HepG2 (cell line): ENCODE results near the gene TSHZ1. TPM values are rescaled to one million over a fixed set of nuclear protein-coding genes. Genes with fewer than 3 reads are reported as not detected.

Experiments
- ATAC-seq: fragments of 200-7000 bp; cut with Tn5 transposase; 3 replicates; pipeline ENCODE4 v1.9.1; 2020; ENCODE audit warnings: mild to moderate bottlenecking, moderate library complexity
- BruUV-seq: library from RNA; stranded (reverse); fragments of 400-500 nt; replicated peaks from 2 replicates; lab custom pipeline; 2021; lab: Mats Ljungman, UMichigan
- CTCF ChIA-PET: fragments of 300-600 bp; formaldehyde crosslinking; extraction: SDS; loops from one replicate; lab custom pipeline; 2021; ENCODE audit warnings: low total read pairs, inconsistent platforms, low intra/inter-chr PET ratio; lab: Yijun Ruan, JAX
- POLR2A ChIA-PET: fragments of 350-600 bp; sonication (Branson Sonifier 250); formaldehyde crosslinking; loops from one replicate; lab custom pipeline; 2020; ENCODE audit warnings: antibody characterized with exemption, inconsistent platforms; lab: Yijun Ruan, JAX
- DNase-seq: peaks from one replicate; pipeline ENCODE4 v3.0.0-alpha.2; 2015; ENCODE audit warnings: low spot score
- FAIRE-seq: peaks from 3 replicates; lab custom pipeline; 2011; peaks lifted over from hg19 to GRCh38; lab: Jason Lieb, UNC
- H2AFZ ChIP-seq: one replicate; pipeline ENCODE4 v1.6.1; 2011; ENCODE audit warnings: low read length, inconsistent platforms
- H3K27ac ChIP-seq: fragments of 300-600 bp; 3 replicates; pipeline ENCODE4 v1.8.0; 2011; ENCODE audit warnings: mixed run types, mild to moderate bottlenecking, mixed read lengths, low read length, inconsistent platforms; ENCODE audit not compliant: insufficient read depth; ENCODE audit errors: extremely low read length
- H3K27me3 ChIP-seq, 2 experiments: fragments of 200-600 bp in 1 of 2; 2 replicates in 1 of 2; 3 replicates in 1 of 2; pipeline versions ENCODE4 v1.6.0 to v1.8.0; 2011; ENCODE audit warnings: low read length in 2 of 2, mild to moderate bottlenecking in 2 of 2, moderate library complexity in 2 of 2, inconsistent platforms in 1 of 2; ENCODE audit not compliant: insufficient read depth in 2 of 2, control insufficient read depth in 1 of 2
- H3K36me3 ChIP-seq, 2 experiments: fragments of 200-600 bp in 1 of 2; replicated peaks in 1 of 2; 2 replicates in 1 of 2; 3 replicates in 1 of 2; pipeline versions ENCODE4 v1.5.1 to v1.8.0; 2011; ENCODE audit warnings: low read length in 2 of 2, inconsistent platforms in 1 of 2; ENCODE audit not compliant: insufficient read depth in 2 of 2, control insufficient read depth in 1 of 2
- H3K4me1 ChIP-seq: 2 replicates; pipeline ENCODE4 v1.5.1; 2012; ENCODE audit warnings: low read length, inconsistent platforms; ENCODE audit not compliant: insufficient read depth
- H3K4me2 ChIP-seq: 2 replicates; pipeline ENCODE4 v1.6.0; 2011; ENCODE audit warnings: low read depth, low read length, inconsistent platforms
- H3K4me3 ChIP-seq, 3 experiments: fragments of 200-600 bp in 1 of 3; sonication (generic), shearing (Covaris generic) in 1 of 3; replicated peaks in 1 of 3; 2 replicates each; pipeline ENCODE4 v1.5.1; 2011 to 2016; ENCODE audit warnings: low read length in 3 of 3, inconsistent platforms in 2 of 3, low read depth in 2 of 3, mild to moderate bottlenecking in 2 of 3, control low read depth in 1 of 3, mixed read lengths in 1 of 3; ENCODE audit not compliant: insufficient read depth in 1 of 3
- H3K79me2 ChIP-seq: one replicate; pipeline ENCODE4 v1.6.1; 2011; ENCODE audit warnings: low read length, inconsistent platforms; ENCODE audit not compliant: insufficient read depth
- H3K9ac ChIP-seq: 2 replicates; pipeline ENCODE4 v1.6.0; 2011; ENCODE audit warnings: mild to moderate bottlenecking, low read depth, low read length, inconsistent platforms; ENCODE audit not compliant: insufficient read depth
- H3K9me3 ChIP-seq: 2 replicates; pipeline ENCODE4 v1.5.1; 2012; ENCODE audit warnings: mild to moderate bottlenecking, low read length
- H4K20me1 ChIP-seq: 2 replicates; pipeline ENCODE4 v1.6.0; 2011; ENCODE audit warnings: inconsistent platforms, mild to moderate bottlenecking, low read length, moderate library complexity; ENCODE audit not compliant: insufficient read depth
- BRD4 ChIP-seq: sonication (generic); formaldehyde crosslinking; IDR thresholded peaks from 2 replicates; pipeline ENCODE4 v1.4.0; 2020; ENCODE audit warnings: missing genetic modification reagents
- FLYWCH1 ChIP-seq: sonication (generic); formaldehyde crosslinking; IDR thresholded peaks from 2 replicates; pipeline ENCODE4 v1.8.1; 2023; ENCODE audit warnings: mild to moderate bottlenecking, missing genetic modification reagents
- KDM5A ChIP-seq: fragments of 200-600 bp; sonication (generic); IDR thresholded peaks from 2 replicates; pipeline ENCODE4 v1.7.0; 2018; ENCODE audit warnings: antibody characterized with exemption, mild to moderate bottlenecking, low read length, borderline replicate concordance
- POLR2A ChIP-seq, 2 experiments: IDR thresholded peaks; 2 replicates each; pipeline ENCODE4 v1.6.1; 2011; ENCODE audit warnings: low read depth in 2 of 2, low read length in 2 of 2, mild to moderate bottlenecking in 1 of 2, moderate library complexity in 1 of 2; ENCODE audit not compliant: insufficient read depth in 1 of 2
- TFAP4 ChIP-seq: sonication (generic); IDR thresholded peaks from 2 replicates; pipeline ENCODE4 v1.6.1; 2016; ENCODE audit warnings: low read depth, borderline replicate concordance
- ZKSCAN1 ChIP-seq: fragments of 150-350 bp; IDR thresholded peaks from 2 replicates; pipeline ENCODE4 v1.6.1; 2014; ENCODE audit warnings: low read length
- ZNF225 ChIP-seq: sonication (generic); formaldehyde crosslinking; IDR thresholded peaks from 2 replicates; pipeline ENCODE4 v1.4.0; 2020; ENCODE audit warnings: mild to moderate bottlenecking, missing genetic modification reagents
- ZNF30 ChIP-seq: sonication (generic); formaldehyde crosslinking; IDR thresholded peaks from 2 replicates; pipeline ENCODE4 v1.5.0; 2020; ENCODE audit warnings: mild to moderate bottlenecking, missing genetic modification reagents
- ZNF781 ChIP-seq: sonication (generic); formaldehyde crosslinking; IDR thresholded peaks from 2 replicates; pipeline ENCODE4 v1.5.1; 2020; ENCODE audit warnings: borderline replicate concordance, mild to moderate bottlenecking, missing genetic modification reagents; ENCODE audit errors: not compliant biosample characterization
- ZNF878 ChIP-seq: sonication (generic); formaldehyde crosslinking; IDR thresholded peaks from 2 replicates; pipeline ENCODE4 v1.8.1; 2023; ENCODE audit warnings: mild to moderate bottlenecking, missing genetic modification reagents, moderate library complexity
- WGBS: methylation state at CpG from one replicate; pipeline ENCODE4 v1.1.6; 2017; ENCODE audit warnings: low lambda C conversion rate; 5-methylcytosine and 5-hydroxymethylcytosine counted together
- in situ Hi-C: cut with HindIII; loops from 2 replicates; pipeline ENCODE4 v1.10.0; 2017; ENCODE audit warnings: low pct_unique_long_range_greater_than_20kb; ENCODE audit not compliant: extremely low pct_ligation_motif_present
- intact Hi-C: fragments of 100-400 bp; cut with micrococcal nuclease; formaldehyde crosslinking; loops from one replicate; pipeline ENCODE4 v1.10.0; 2022; ENCODE audit not compliant: unreplicated experiment
- polyA plus RNA-seq, 8 experiments: library from polyadenylated mRNA; depleted of rRNA in 3 of 8; stranded (reverse) in 7 of 8; unstranded in 1 of 8; fragments of >200 nt; fragmentation: Illumina TruSeq in 4 of 8; extraction: Trizol in 4 of 8; gene quantifications; 2 replicates each; pipeline versions ENCODE4 v1.2.1 to v1.2.3, GENCODE V29; 2011 to 2016; ENCODE audit warnings: low read depth in 4 of 8, missing spikeins in 1 of 8, mixed read lengths in 1 of 8; ENCODE audit not compliant: insufficient read depth in 1 of 8
- total RNA-seq, 5 experiments: library from RNA; depleted of rRNA; stranded (reverse); fragments of >200 nt; fragmentation: Illumina TruSeq; extraction: Trizol; gene quantifications; 2 replicates each; pipeline ENCODE4 v1.2.3, GENCODE V29; 2016; ENCODE audit warnings: low read depth in 1 of 5
- TF ChIP-seq, protein P1 (sequence below): sonication (generic); formaldehyde crosslinking; IDR thresholded peaks from 2 replicates; pipeline ENCODE4 v1.4.0; 2020; ENCODE audit warnings: mild to moderate bottlenecking, missing genetic modification reagents
- TF ChIP-seq, protein P2 (sequence below): sonication (generic); formaldehyde crosslinking; conservative IDR thresholded peaks from 2 replicates; pipeline ENCODE4 v1.5.0; 2020; ENCODE audit warnings: missing genetic modification reagents

The TSHZ1 gene
- total and polyA plus RNA-seq, 2 of the 13 experiments (the other 11 are each of a cell fraction or from before 2014, with no cell fraction given), result 2.5 to 2.7 TPM

GRCh38 chr18:75167759-75168618 lies 42.6 kb upstream of the TSHZ1 start:
- H3K4me1 ChIP-seq, result peaks cover 5% of the 10 kb centered on the region
- no peak overlapping the region for H3K4me2 ChIP-seq
- FAIRE-seq (no peak), ATAC-seq (no peak), DNase-seq (no peak)
- no peaks in the 10 kb centered on the region for H3K36me3 ChIP-seq
- H3K27me3 ChIP-seq, result peaks cover 3 to 27% of the 10 kb centered on the region in 2 experiments; a peak in 4 of 5 replicates
- H2AFZ ChIP-seq, result no peak overlapping the region
- no peaks in the 10 kb centered on the region for H3K9me3 ChIP-seq
- H3K9ac ChIP-seq, result no peak overlapping the region
- intact Hi-C loops, result no loop called here
- 44% methylated on average over 31 of the region's 33 CpGs for WGBS
- H3K79me2 ChIP-seq, result no peaks in the 10 kb centered on the region
- no peaks in the 10 kb centered on the region for H4K20me1 ChIP-seq
- ChIA-PET POLR2A (no interaction called here), CTCF (no interaction called here)
- in situ Hi-C loops, result loop anchor here (25.0 kb wide), 1 partner anchor 319 kb away; no protein-coding TSS in a partner anchor
- BruUV-seq, result no TSS peak
- H3K27ac ChIP-seq, result no peak overlapping the region
- no peak overlapping the region for H3K4me3 ChIP-seq
- TF ChIP-seq KDM5A (no peak), ZNF225 (CRISPR knock-in tag) (no peak), BRD4 (CRISPR knock-in tag) (no peak), FLYWCH1 (CRISPR knock-in tag) (no peak), ZNF878 (CRISPR knock-in tag) (no peak), ZNF781 (CRISPR knock-in tag) (no peak), ZNF30 (no peak), ZKSCAN1 (no peak), POLR2A (IDR thresholded peaks at IDR 0.05; ENCODE audit: insufficient read depth in 1 of 2, low read depth in 2 of 2, low read length in 2 of 2) (no peak), TFAP4 (no peak)
- TF ChIP-seq, protein P1, sequence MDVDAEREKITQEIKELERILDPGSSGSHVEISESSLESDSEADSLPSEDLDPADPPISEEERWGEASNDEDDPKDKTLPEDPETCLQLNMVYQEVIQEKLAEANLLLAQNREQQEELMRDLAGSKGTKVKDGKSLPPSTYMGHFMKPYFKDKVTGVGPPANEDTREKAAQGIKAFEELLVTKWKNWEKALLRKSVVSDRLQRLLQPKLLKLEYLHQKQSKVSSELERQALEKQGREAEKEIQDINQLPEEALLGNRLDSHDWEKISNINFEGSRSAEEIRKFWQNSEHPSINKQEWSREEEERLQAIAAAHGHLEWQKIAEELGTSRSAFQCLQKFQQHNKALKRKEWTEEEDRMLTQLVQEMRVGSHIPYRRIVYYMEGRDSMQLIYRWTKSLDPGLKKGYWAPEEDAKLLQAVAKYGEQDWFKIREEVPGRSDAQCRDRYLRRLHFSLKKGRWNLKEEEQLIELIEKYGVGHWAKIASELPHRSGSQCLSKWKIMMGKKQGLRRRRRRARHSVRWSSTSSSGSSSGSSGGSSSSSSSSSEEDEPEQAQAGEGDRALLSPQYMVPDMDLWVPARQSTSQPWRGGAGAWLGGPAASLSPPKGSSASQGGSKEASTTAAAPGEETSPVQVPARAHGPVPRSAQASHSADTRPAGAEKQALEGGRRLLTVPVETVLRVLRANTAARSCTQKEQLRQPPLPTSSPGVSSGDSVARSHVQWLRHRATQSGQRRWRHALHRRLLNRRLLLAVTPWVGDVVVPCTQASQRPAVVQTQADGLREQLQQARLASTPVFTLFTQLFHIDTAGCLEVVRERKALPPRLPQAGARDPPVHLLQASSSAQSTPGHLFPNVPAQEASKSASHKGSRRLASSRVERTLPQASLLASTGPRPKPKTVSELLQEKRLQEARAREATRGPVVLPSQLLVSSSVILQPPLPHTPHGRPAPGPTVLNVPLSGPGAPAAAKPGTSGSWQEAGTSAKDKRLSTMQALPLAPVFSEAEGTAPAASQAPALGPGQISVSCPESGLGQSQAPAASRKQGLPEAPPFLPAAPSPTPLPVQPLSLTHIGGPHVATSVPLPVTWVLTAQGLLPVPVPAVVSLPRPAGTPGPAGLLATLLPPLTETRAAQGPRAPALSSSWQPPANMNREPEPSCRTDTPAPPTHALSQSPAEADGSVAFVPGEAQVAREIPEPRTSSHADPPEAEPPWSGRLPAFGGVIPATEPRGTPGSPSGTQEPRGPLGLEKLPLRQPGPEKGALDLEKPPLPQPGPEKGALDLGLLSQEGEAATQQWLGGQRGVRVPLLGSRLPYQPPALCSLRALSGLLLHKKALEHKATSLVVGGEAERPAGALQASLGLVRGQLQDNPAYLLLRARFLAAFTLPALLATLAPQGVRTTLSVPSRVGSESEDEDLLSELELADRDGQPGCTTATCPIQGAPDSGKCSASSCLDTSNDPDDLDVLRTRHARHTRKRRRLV (CRISPR knock-in tag), result no peak
- TF ChIP-seq, protein P2, sequence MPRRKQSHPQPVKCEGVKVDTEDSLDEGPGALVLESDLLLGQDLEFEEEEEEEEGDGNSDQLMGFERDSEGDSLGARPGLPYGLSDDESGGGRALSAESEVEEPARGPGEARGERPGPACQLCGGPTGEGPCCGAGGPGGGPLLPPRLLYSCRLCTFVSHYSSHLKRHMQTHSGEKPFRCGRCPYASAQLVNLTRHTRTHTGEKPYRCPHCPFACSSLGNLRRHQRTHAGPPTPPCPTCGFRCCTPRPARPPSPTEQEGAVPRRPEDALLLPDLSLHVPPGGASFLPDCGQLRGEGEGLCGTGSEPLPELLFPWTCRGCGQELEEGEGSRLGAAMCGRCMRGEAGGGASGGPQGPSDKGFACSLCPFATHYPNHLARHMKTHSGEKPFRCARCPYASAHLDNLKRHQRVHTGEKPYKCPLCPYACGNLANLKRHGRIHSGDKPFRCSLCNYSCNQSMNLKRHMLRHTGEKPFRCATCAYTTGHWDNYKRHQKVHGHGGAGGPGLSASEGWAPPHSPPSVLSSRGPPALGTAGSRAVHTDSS (CRISPR knock-in tag), result no peak
